ENCODE measurements around the gene TP53I11.

The TP53I11 gene

DNA sequence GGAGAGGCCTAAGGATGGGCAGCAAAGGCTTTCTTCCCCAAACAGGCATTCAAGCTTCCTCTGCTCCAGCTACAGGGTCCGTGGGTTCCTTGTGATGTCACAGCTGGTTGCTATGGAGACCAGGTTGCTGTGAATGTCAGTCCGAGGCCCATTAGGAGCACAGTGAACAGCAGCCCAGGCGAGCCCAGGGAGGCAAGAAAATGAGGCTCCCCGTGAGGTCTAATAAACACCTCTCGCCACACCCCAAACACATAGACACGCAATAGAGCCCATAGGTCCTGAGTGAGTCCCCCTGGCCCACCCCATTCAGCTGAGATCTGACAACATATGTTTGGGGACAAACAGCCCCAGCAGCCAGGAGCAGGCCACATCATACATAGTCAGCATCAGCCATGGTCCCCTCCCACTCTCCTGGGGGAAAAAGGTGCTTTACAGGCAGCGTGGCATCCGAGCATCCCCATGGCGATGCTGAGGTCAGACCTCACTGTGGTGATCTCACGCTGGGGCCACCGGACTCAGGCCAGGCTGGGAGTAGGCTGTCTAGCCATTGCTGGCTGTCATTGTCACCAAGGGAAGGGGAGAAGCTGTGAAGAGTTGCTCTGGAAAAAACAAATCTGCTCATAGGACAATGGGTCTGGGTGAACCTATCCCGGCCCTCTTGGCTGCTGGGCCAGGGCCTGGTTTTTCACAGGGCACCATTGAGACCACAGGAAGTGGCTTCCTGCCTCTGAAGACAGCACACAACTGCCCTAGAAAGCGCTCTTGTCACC, 23.1 kb upstream of the TP53I11 start:
- TF ChIP-seq, protein P1, sequence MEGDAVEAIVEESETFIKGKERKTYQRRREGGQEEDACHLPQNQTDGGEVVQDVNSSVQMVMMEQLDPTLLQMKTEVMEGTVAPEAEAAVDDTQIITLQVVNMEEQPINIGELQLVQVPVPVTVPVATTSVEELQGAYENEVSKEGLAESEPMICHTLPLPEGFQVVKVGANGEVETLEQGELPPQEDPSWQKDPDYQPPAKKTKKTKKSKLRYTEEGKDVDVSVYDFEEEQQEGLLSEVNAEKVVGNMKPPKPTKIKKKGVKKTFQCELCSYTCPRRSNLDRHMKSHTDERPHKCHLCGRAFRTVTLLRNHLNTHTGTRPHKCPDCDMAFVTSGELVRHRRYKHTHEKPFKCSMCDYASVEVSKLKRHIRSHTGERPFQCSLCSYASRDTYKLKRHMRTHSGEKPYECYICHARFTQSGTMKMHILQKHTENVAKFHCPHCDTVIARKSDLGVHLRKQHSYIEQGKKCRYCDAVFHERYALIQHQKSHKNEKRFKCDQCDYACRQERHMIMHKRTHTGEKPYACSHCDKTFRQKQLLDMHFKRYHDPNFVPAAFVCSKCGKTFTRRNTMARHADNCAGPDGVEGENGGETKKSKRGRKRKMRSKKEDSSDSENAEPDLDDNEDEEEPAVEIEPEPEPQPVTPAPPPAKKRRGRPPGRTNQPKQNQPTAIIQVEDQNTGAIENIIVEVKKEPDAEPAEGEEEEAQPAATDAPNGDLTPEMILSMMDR (IDR thresholded peaks at IDR 0.05; ENCODE audit: low read length, missing control alignments), result no peak
- H3K4me3 ChIP-seq (replicated peaks; ENCODE audit: low read depth, low read length), result no peak overlapping the region
- no peak for DNase-seq (ENCODE audit: low read depth)

DNA sequence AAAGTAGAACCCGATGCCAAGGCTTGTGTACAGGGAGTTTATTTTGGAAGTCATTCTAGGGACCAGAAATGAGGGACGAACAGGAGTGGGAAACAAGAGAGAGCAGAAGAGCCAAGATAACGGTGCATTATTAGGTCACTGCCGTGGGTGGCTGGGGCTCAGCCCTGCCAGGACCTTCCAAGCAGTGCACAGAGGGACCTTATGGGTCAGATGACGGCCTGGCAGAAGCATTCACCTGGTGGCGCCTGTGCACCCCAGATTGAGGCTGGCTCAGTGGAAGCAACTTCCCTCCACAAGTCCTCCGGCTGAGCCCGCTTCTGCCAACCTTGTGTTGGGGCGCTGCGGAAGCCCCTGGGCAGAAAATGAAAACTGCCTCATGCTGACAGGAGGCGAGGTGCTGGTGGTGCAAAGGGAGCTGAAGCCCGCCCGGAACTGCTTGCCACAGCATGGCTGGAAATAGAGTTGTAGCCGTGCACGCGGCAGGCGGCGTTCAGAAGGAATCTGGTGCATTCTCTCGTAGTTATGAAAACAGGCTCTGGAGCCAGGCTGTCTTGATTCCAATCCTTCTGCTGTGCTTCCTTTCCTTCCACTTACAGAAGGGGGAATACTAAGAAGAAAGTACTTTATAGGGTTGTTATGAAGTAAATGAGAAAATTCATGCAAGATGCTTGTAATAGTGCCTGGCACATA, 22.2 kb upstream of the TP53I11 start:
- no peak overlapping the region for H3K4me3 ChIP-seq (replicated peaks; ENCODE audit: low read depth, low read length)
- TF ChIP-seq, protein P1 (IDR thresholded peaks at IDR 0.05; ENCODE audit: low read length, missing control alignments), result no peak
- DNase-seq (ENCODE audit: low read depth), result no peak

DNA sequence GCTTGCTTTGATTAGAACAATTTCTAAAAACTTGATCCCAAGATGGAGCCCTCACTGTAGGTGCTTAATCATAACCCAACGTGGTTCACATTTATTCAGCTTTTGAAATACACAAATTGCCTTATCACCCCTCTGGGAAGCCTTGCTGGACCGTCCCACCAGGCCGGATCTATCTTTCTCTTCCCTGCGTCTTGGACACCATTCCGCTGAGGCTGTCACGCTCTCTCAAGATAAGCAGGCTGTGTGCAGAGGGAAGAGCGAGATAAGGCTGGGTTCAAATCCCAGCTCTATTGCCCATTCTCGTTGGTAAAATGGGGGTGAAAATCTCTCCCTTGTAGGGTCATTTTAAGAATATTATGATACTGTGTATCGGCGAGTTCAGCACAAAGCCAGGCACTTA, 20.5 kb upstream of the TP53I11 start:
- H3K4me3 ChIP-seq (replicated peaks; ENCODE audit: low read depth, low read length), result no peak overlapping the region
- no peak for DNase-seq (ENCODE audit: low read depth)
- TF ChIP-seq, protein P1 (IDR thresholded peaks at IDR 0.05; ENCODE audit: low read length, missing control alignments), result no peak

DNA sequence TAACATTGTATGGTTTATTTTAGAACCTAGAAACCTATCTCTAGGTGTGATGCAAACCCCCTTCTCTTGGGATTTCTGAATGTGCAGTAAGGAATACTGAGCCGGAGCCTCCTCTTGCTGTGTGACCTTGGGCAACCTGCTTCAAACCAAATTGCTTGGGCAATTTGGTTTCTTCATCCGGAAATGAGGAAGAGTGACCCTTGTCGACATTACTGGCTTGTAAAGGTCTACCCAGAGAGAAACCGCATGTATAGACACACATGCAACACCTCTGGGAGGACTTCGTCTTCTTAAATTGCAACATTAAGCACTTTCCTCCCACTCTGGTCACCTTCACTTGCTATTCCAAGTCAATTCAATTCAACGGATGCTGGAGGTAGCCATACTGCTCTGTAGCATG, 19.6 kb upstream of the TP53I11 start:
- DNase-seq (ENCODE audit: low read depth), result no peak
- TF ChIP-seq, protein P1 (IDR thresholded peaks at IDR 0.05; ENCODE audit: low read length, missing control alignments), result no peak
- no peak overlapping the region for H3K4me3 ChIP-seq (replicated peaks; ENCODE audit: low read depth, low read length)

DNA sequence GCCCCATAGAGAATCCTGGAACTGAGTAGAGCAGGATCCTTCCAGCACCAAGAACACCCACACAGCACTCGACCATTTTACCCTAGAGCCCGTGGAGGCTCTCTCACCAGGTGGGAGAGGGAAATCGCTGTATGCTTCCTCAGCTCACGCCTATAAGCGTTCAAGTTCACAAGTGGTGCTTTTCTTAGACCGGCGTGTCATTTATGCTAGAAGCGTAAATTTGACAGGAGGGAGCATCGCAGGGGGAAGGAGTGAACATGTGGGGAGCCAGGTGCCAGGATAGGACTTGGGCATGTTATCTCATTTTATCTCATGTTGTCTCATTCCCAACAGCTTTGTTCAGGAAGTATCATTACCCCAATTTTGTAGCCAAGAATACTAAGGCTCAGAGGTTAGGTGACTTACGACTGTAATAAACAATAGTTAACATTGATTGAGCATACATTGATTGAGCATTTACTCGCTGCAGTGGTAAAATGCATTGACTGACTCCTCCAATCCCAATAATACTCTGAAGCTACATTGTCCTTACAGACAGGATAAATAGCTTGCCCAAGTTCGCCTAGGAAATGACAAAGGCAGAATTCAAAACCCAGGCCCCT, 19.1 kb upstream of the TP53I11 start:
- TF ChIP-seq, protein P1 (IDR thresholded peaks at IDR 0.05; ENCODE audit: low read length, missing control alignments), result no peak
- H3K4me3 ChIP-seq (replicated peaks; ENCODE audit: low read depth, low read length), result no peak overlapping the region
- DNase-seq (ENCODE audit: low read depth), result no peak

DNA sequence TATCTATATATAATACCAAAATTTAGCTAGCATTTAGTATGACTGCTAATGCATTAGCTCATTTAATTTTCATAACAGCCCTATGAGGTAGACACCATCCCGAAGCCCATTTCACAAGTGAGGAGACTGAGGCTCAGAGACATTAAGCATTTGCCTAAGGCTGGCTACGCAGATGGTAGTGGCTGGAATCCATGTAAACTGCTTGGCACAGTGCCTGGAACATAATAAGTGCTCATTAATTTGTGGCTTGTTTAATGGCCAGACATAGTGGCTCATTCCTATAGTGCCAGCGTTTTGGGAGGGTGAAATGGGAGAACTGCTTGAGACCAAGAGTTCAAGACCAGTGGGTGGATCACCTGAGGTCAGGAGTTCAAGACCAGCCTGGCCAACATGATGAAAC, 17.8 kb upstream of the TP53I11 start:
- H3K4me3 ChIP-seq (replicated peaks; ENCODE audit: low read depth, low read length), result no peak overlapping the region
- no peak for DNase-seq (ENCODE audit: low read depth)
- TF ChIP-seq, protein P1 (IDR thresholded peaks at IDR 0.05; ENCODE audit: low read length, missing control alignments), result no peak
